NCI-H510A treated with DMSO at 0.1 percent for 48 hours (cell line): ENCODE results near the gene PMS2.
"Not testable (repeated sequence)": the region's sequence is repeated elsewhere in the genome, so short reads cannot be mapped to it uniquely, and the experiment has no call there.

Source experiments
- DNase-seq: peaks from one replicate; lab custom pipeline; 2025; lab: John Stamatoyannopoulos, UW

PMS2 gene

DNA sequence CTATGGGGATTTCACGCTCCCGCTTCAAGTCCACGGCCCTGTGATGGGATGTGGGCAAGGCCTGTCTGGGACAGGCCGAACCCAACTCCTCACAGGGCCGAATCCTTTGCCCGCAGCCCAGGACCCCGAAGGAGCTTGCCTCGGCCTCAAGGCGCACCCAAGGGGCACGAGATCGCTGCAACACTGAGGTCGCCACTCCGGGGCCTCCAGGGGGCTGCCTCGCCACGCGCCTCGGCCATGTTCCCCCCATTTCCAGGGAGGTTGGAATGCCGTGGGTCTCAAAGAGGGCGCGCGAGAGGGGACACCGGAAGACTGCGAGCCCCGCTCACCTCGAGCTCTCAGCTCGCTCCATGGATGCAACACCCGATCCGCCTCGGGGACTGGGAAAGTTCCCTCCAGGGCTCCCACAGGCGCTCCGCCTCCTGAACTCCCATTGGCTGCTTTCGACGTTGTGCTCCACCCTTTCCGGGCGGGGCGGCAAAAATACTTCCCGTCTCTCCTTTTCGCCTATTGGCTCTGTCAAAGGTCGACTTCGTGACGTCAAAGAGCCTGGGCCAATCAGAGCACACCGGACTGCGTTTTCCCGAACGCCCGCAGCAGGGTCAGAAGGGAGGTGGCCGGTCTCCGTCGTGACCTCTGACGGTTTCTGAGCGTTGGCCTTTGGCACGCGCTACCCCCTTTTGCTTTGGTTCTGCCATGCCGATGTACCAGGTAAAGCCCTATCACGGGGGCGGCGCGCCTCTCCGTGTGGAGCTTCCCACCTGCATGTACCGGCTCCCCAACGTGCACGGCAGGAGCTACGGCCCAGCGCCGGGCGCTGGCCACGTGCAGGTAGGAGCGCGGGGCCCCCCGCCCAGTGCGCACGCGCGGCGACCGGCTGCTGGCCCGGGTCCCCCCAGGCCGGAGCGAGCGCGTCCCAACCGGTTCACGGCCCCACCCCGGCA lies at the start of gene PMS2, which contains the start of gene AIMP2:
Gene PMS2 (minus strand): TSS at position 382 of the 944 bp plus-strand sequence. CDS start 30 bp downstream, at position 352.
Gene AIMP2 (plus strand): TSS at position 605 of the 944 bp plus-strand sequence. CDS start 92 bp downstream, at position 697.
- DNase-seq, result peak; percentile 97

DNA sequence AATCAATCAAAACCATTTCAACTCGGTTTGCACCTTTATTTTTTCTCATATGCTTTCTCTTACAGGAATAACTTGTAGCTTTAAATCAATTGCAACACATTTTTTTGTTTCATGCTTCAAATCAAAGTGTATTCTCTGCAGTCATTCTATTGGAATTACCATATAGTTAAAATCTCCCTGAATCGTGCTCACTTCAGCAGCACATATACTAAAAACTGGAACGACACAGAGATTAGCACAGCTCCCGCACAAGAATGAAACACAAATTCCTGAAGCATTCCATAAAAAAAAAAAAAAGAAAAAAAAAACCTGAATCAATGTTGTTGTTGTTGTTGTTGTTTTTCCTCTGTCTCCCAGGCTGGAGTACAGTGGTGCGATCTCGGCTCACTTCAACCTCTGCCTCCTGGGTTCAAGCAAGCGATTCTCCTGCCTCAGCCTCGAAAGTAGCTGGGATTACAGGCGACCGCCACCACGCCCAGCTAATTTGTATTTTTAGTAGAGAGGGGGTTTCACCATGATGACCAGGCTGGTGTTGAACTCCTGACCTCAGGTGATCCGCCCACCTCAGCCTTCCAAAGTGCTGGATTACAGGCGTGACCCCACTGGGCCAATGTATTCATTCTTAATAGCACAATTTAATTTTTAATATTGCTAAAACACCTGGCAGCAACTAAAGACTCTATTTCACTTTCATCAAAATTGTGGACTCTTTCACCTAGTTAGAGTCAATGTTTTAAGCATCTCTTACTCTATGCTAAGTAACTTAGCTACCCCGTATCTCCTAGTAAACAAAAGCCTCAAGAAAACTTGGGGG lies 48.7 kb upstream of the PMS2 start:
- DNase-seq, result no peak

DNA sequence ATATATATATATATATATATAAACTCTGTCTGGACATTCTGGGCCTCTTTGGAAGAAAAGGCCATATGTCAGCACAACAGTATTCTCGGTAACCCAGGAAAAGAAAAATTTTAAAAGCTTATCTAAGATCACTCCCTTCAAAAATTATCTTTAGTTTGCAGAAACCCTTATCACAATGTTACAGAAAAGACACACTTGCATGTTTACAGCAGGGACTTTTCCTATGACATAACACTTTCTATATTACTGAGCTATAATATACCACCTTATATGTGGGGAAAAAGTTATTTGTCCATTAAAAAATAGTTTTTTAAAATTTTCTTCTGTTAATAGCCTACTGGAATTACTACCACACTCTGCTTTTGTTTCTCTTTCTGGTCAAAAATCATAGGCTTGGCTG lies 47.8 kb upstream of the PMS2 start:
- no peak for DNase-seq

GRCh38 chr7:6051185-6051584 lies 42.3 kb upstream of the PMS2 start:
- not testable (repeated sequence) for DNase-seq

- DNase-seq, result no peak
Measured at GRCh38 chr7:6049780-6050179, 40.9 kb upstream of the PMS2 start.

- no peak for DNase-seq
Measured at GRCh38 chr7:6035686-6036085, 26.8 kb upstream of the PMS2 start.

GRCh38 chr7:6035165-6035564 lies 26.3 kb upstream of the PMS2 start:
- DNase-seq, result no peak

- DNase-seq, result no peak
Measured at GRCh38 chr7:6032641-6033040, 23.8 kb upstream of the PMS2 start.

DNA sequence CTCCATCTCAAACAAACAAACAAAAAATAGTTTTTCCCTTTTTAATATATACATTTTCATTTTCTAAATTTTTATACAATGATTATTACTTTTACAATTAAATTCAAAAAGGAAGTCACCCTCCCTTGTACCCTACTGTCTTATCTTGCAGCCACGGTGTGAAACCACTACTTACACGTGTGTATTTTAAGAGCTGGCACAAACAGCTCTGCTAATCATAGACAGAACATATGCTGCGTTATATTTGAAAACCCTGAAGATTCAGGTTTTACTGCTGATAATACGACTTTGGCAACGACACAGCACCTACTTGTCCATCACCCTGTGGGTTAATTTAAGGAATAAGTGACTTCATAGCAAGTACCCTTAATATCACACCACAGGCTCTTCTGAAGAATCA lies 23.3 kb upstream of the PMS2 start:
- DNase-seq, result no peak

- DNase-seq, result no peak
Measured at GRCh38 chr7:6031567-6031966, 22.7 kb upstream of the PMS2 start.

GRCh38 chr7:6030988-6031387 lies 22.1 kb upstream of the PMS2 start, which contains the start of gene ANKRD61:
Gene ANKRD61, plus strand, starts transcription at chr7:6031376. Its CDS starts 0 bp downstream, at chr7:6031376.
- no peak for DNase-seq

- no peak for DNase-seq
Measured at GRCh38 chr7:6028563-6028962, 19.7 kb upstream of the PMS2 start.

DNA sequence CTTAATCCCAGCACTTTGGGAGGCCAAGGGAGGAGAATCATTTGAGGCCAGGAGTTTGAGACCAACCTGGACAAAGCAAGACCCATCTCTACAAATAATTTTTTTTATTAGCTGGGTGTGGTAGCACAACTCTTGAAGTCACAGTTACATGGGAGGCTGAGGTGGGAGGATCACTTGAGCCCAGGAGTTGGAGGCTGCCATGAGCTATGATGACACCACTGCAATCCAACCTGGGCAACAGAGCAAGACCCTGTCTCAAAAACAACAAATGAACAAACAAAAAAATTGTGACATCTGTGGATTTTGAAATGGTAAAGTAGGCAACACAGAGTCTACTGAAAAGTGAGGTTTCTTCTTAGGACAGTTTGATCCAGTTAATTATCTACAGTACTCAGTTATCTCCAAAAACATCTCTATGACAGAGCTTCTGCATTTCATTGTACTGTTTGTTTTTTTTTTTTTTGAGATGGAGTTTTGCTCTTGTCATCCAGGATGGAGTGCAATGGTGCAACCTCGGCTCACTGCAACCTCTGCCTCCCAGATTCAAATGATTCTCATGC lies 19.0 kb upstream of the PMS2 start:
- DNase-seq, result no peak

GRCh38 chr7:6026820-6027311 lies 18.0 kb upstream of the PMS2 start:
- DNase-seq, result no peak

- peak; percentile 36 for DNase-seq
Measured at GRCh38 chr7:6026011-6026819, 17.4 kb upstream of the PMS2 start.

- DNase-seq, result no peak
Measured at GRCh38 chr7:6023974-6024435, 15.2 kb upstream of the PMS2 start.

GRCh38 chr7:6022707-6023106 lies 13.9 kb upstream of the PMS2 start:
- no peak for DNase-seq

DNA sequence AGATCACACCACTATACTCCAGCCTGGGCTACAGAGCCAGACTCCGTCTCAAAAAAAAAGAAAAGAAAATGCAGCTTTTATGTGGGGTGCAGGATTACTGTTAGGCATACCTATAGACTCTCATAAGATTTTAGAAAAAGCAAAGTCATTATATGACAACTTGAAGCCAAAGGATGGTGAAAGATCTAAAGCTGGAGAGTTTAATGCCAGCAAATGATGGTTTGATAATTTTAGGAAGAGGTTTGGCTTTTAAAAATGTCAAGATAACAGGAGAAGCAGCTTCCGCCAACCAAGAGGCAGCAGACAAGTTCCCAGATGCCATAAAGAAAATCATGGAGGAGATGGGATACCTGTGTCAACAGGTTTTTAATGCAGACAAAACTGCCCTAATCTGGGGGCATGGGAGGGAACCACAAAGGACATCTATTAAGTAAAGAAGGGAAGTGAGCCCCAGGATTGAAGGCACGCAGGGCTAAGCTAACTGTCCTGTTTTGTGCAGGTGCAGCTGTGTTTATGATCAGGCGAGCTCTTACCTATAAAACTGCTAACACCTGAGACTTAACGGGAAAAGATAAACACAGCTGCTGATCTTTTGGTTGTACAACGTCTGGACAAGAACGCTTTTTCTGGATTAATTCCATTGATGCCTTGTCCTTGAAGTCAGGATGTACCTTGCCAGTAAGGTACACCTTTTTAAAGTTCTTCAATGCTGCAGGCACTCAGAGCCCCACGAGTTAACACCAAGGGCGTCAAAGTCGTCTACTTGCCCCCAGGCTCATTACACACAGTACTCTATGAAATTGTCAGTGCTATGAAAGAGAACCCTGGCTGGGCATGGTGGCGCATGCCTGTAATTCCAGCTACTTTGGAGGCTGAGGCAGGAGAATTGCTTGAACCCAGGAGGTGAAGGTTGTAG lies 11.8 kb upstream of the PMS2 start:
- DNase-seq, result peak; percentile 89

DNA sequence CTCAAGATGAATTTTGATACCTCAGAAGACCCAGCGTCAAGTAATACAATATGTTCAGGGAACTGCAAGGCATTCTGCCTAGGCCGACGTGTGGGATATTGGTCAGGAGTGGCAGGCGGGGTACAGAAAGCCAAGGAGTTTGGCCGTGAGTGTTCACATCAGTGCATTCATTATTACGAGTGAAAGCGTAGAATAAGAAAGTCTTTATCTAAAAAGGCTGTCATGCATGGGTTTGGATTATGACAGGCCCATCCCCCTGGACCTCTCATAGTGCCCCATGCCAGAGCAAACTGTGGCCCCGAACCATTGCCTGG lies 7.8 kb upstream of the PMS2 start:
- no peak for DNase-seq
